Keratinocyte (primary cell): ENCODE measurements around the gene CTXN2. TPM values are rescaled to one million over a fixed set of nuclear protein-coding genes. Genes with fewer than 3 reads are reported as not detected.

ENCODE experiments used
- DNase-seq: peaks from one replicate; pipeline ENCODE4 v3.0.0-alpha.2; 2011; ENCODE audit warnings: low read depth, missing footprints, low spot score
- FAIRE-seq: peaks from 2 replicates; lab custom pipeline; 2011; peaks lifted over from hg19 to GRCh38; lab: Jason Lieb, UNC
- H2AFZ ChIP-seq: 2 replicates; pipeline ENCODE4 v1.6.0; 2012; ENCODE audit warnings: low read length, control low read depth, inconsistent platforms; ENCODE audit not compliant: control insufficient read depth
- H3K27ac ChIP-seq: 2 replicates; pipeline ENCODE4 v1.5.1; 2011; ENCODE audit warnings: low read length; ENCODE audit not compliant: control insufficient read depth, insufficient read depth
- H3K27me3 ChIP-seq: 3 replicates; pipeline ENCODE4 v1.6.0; 2011; ENCODE audit warnings: low read length; ENCODE audit not compliant: control insufficient read depth, insufficient read depth; ENCODE audit errors: extremely low read depth
- H3K36me3 ChIP-seq, 2 experiments: 2 replicates in 1 of 2; 3 replicates in 1 of 2; pipeline ENCODE4 v1.5.1; 2011; ENCODE audit warnings: low read length in 2 of 2, mild to moderate bottlenecking in 1 of 2; ENCODE audit not compliant: control insufficient read depth in 2 of 2, insufficient read depth in 2 of 2; ENCODE audit errors: extremely low read depth in 1 of 2
- H3K4me1 ChIP-seq: 3 replicates; pipeline ENCODE4 v1.5.1; 2011; ENCODE audit warnings: low read length; ENCODE audit not compliant: control insufficient read depth, insufficient read depth; ENCODE audit errors: extremely low read depth
- H3K4me2 ChIP-seq: 3 replicates; pipeline ENCODE4 v1.6.0; 2011; ENCODE audit warnings: low read depth, low read length; ENCODE audit not compliant: control insufficient read depth, insufficient read depth; ENCODE audit errors: extremely low read depth
- H3K4me3 ChIP-seq, 3 experiments: fragments of 200-600 bp in 1 of 3; sonication (generic) in 1 of 3; 2 replicates in 2 of 3; 3 replicates in 1 of 3; pipeline ENCODE4 v1.5.1; 2011 to 2016; ENCODE audit warnings: low read length in 3 of 3, mild to moderate bottlenecking in 3 of 3, control low read depth in 2 of 3, inconsistent platforms in 1 of 3, low read depth in 1 of 3, mixed read lengths in 1 of 3, mixed run types in 1 of 3, moderate library complexity in 1 of 3; ENCODE audit not compliant: control insufficient read depth in 2 of 3, insufficient read depth in 2 of 3; ENCODE audit errors: extremely low read depth in 1 of 3
- H3K79me2 ChIP-seq: 2 replicates; pipeline ENCODE4 v1.6.0; 2012; ENCODE audit warnings: low read length; ENCODE audit not compliant: control insufficient read depth, insufficient read depth
- H3K9ac ChIP-seq: 3 replicates; pipeline ENCODE4 v1.6.0; 2011; ENCODE audit warnings: low read length; ENCODE audit not compliant: control insufficient read depth, insufficient read depth; ENCODE audit errors: extremely low read depth
- H3K9me1 ChIP-seq: 3 replicates; pipeline ENCODE4 v1.6.0; 2011; ENCODE audit warnings: low read length; ENCODE audit not compliant: control insufficient read depth, insufficient read depth; ENCODE audit errors: extremely low read depth
- H3K9me3 ChIP-seq: 2 replicates; pipeline ENCODE4 v1.5.1; 2012; ENCODE audit warnings: low read depth, low read length; ENCODE audit not compliant: control insufficient read depth
- H4K20me1 ChIP-seq: 3 replicates; pipeline ENCODE4 v1.6.0; 2011; ENCODE audit warnings: low read length; ENCODE audit not compliant: control insufficient read depth, insufficient read depth; ENCODE audit errors: extremely low read depth
- EZH2 ChIP-seq: IDR thresholded peaks from one replicate; pipeline ENCODE4 v1.6.1; 2012; ENCODE audit warnings: inconsistent platforms, mild to moderate bottlenecking, low read length, moderate library complexity
- dilution Hi-C: fragments of 300-500 bp; cut with MboI; formaldehyde crosslinking; loops from one replicate; pipeline ENCODE4 v1.7.0; 2020; ENCODE audit warnings: low sequenced_read_pairs; ENCODE audit not compliant: extremely low pct_ligation_motif_present
- polyA plus RNA-seq, 5 experiments: library from polyadenylated mRNA; depleted of rRNA in 3 of 5; stranded (reverse) in 3 of 5; stranded (forward) in 1 of 5; unstranded in 1 of 5; fragments of >200 nt; gene quantifications; 1 replicate in 1 of 5; 2 replicates in 3 of 5; 3 replicates in 1 of 5; pipeline versions ENCODE4 v1.2.1 to v1.2.3, GENCODE V29; 2011 to 2012; ENCODE audit warnings: missing spikeins in 2 of 5, low read depth in 1 of 5, low replicate concordance in 1 of 5
- TF ChIP-seq, protein P1 (sequence below), 3 experiments: IDR thresholded peaks in 1 of 3; conservative IDR thresholded peaks in 1 of 3; optimal IDR thresholded peaks in 1 of 3; 2 replicates in 2 of 3; 3 replicates in 1 of 3; pipeline versions ENCODE3 to v1.5.1; 2011; ENCODE audit warnings: low read length in 3 of 3, mild to moderate bottlenecking in 3 of 3, moderate library complexity in 2 of 3, control low read depth in 1 of 3, inconsistent platforms in 1 of 3; ENCODE audit not compliant: insufficient read depth in 2 of 3; ENCODE audit errors: extremely low read depth in 1 of 3

The CTXN2 gene
- polyA plus RNA-seq, 1 donor (not counting 4 experiments of a cell fraction or from before 2014, with no cell fraction given) = not detected

DNA sequence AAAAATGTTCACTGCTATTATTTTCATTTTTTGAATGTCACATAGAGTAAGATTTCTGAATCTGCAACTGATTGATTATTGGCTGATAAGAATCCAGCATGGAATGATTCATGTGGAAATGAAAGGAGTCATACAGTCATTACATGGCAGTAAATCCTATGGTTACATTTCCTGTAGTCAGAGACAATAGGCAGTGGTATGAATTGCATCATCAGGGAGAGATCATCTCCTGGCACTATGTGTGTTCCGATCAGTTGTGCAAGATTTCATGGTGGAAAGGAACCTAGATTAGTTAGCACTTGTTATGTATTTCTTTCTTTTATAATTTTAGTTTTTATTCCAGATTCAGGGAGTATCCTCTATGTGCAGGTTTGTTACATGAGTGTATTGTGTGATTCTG lies 53.5 kb downstream of the CTXN2 start:
- Histone ChIP-seq H2AFZ (no peak overlapping the region), H3K27ac (no peak overlapping the region), H3K9me3 (no peaks in the 10 kb centered on the region), H3K4me3 (no peak overlapping the region), H3K27me3 (no peaks in the 10 kb centered on the region), H3K4me2 (peak overlapping the region; percentile 12), H4K20me1 (no peaks in the 10 kb centered on the region), H3K36me3 (no peaks in the 10 kb centered on the region), H3K4me1 (peaks cover 3% of the 10 kb centered on the region), H3K79me2 (no peaks in the 10 kb centered on the region), H3K9me1 (no peaks in the 10 kb centered on the region), H3K9ac (no peak overlapping the region)
- dilution Hi-C loops = no loop called here
- no peak for DNase-seq
- FAIRE-seq = peak; percentile 69
- TF ChIP-seq, protein P1, sequence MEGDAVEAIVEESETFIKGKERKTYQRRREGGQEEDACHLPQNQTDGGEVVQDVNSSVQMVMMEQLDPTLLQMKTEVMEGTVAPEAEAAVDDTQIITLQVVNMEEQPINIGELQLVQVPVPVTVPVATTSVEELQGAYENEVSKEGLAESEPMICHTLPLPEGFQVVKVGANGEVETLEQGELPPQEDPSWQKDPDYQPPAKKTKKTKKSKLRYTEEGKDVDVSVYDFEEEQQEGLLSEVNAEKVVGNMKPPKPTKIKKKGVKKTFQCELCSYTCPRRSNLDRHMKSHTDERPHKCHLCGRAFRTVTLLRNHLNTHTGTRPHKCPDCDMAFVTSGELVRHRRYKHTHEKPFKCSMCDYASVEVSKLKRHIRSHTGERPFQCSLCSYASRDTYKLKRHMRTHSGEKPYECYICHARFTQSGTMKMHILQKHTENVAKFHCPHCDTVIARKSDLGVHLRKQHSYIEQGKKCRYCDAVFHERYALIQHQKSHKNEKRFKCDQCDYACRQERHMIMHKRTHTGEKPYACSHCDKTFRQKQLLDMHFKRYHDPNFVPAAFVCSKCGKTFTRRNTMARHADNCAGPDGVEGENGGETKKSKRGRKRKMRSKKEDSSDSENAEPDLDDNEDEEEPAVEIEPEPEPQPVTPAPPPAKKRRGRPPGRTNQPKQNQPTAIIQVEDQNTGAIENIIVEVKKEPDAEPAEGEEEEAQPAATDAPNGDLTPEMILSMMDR (optimal IDR thresholded peaks at IDR 0.05 in 1 of 3, IDR thresholded peaks at IDR 0.05 in 1 of 3, conservative IDR thresholded peaks at IDR 0.05 in 1 of 3; ENCODE audit: extremely low read depth in 1 of 3, insufficient read depth in 2 of 3, low read length in 3 of 3) = no peak
- no peak for TF ChIP-seq EZH2

DNA sequence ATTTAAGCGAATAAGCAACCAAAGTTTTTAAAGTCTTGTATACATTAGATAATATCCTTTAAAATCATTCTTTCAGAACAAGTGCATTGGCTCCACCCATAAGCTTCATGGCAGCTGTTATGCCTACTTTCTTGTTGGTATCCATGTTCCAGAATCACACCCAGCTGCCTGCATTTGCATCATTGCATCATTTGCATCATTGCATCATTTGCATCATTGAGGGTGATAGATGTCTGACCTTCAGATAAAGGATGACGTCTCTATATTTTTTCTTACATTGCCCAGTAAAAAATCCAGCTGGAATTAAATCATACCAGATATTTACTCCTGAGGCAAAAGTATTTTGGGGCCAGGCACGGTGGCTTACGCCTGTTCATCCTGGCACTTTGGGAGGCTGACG lies 56.9 kb downstream of the CTXN2 start:
- Histone ChIP-seq H3K9me1 (no peaks in the 10 kb centered on the region), H4K20me1 (no peaks in the 10 kb centered on the region), H3K27ac (no peak overlapping the region), H3K79me2 (no peaks in the 10 kb centered on the region), H3K4me1 (peaks cover 3% of the 10 kb centered on the region), H3K4me3 (no peak overlapping the region), H3K36me3 (no peaks in the 10 kb centered on the region), H3K4me2 (no peak overlapping the region), H3K9ac (no peak overlapping the region), H3K9me3 (no peaks in the 10 kb centered on the region), H3K27me3 (no peaks in the 10 kb centered on the region), H2AFZ (no peak overlapping the region)
- no peak for FAIRE-seq
- no peak for DNase-seq
- dilution Hi-C loops = no loop called here
- TF ChIP-seq EZH2 = no peak
- TF ChIP-seq, protein P1 (optimal IDR thresholded peaks at IDR 0.05 in 1 of 3, IDR thresholded peaks at IDR 0.05 in 1 of 3, conservative IDR thresholded peaks at IDR 0.05 in 1 of 3; ENCODE audit: extremely low read depth in 1 of 3, insufficient read depth in 2 of 3, low read length in 3 of 3) = no peak
